Measurements from ENCODE around the gene ATP10A.

GRCh38 chr15:25803036-25803435, 60.1 kb downstream of the ATP10A start:
- TF ChIP-seq EZH2 (IDR thresholded peaks at IDR 0.05; ENCODE audit: borderline replicate concordance) (no peak), CTCF (IDR thresholded peaks at IDR 0.05; ENCODE audit: poor library complexity) (no peak), EZH2phosphoT487 (IDR thresholded peaks at IDR 0.05; ENCODE audit: low read depth, severe bottlenecking, unreplicated experiment) (no peak)
